ENCODE results near the gene CDK5. TPM values are rescaled to one million over a fixed set of nuclear protein-coding genes. Genes with fewer than 3 reads are reported as not detected.
A peak's percentile ranks its signal among the peaks of the same experiment; 100 is the strongest.
"Not testable (repeated sequence)": the region's sequence is repeated elsewhere in the genome, so short reads cannot be mapped to it uniquely, and the experiment has no call there.

The CDK5 gene
- total RNA-seq, 1 donor = 17.0 TPM

DNA sequence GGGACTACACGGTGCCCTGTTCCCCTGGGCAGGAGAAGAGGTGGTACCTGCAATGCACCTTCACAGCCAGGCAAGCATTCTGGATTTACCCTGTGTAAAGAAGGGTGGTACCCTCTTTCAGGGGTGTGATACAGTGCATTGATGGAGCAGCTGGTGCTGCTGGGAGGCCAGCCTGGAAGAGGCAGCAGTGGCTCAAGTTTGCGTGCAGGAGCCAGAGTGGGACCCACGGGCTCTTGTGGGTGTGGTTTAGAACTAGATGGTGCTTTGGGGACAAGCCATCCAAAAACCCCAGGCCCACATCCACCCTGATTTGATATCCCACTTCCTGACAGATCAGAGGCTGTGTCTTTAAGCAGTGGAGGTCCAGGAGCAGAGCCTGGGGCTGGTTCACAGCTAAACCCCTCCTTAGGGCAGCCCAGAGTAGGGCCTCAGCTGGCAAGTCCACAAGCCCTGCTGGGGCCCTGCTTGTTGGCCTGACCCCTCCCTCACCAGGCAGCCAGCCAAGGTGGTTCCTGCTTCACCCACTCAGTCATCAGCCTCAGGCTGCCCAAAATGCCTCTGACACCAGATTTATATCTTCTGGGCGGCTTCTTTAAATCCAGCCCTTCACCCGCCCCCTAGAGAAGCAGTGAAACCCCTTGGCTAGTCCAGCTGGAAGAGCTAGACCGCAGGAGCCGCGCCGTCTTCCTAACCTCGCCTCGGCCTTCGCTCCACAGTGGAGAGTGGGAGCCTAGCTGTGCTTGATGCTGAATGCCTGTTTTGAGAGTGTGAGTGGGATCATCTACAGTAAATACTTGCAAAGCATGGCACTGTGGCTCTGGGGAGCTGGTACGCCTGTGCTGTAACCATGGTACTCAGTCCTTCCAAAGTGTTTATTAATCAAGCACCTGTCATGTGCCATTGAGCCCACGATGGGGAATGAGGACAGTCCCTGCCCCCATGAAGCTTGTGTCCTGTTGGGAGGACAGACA, 10.8 kb downstream of the CDK5 start:
- no peak overlapping the region for H3K4me2 ChIP-seq (ENCODE audit: insufficient read depth, low read length)

DNA sequence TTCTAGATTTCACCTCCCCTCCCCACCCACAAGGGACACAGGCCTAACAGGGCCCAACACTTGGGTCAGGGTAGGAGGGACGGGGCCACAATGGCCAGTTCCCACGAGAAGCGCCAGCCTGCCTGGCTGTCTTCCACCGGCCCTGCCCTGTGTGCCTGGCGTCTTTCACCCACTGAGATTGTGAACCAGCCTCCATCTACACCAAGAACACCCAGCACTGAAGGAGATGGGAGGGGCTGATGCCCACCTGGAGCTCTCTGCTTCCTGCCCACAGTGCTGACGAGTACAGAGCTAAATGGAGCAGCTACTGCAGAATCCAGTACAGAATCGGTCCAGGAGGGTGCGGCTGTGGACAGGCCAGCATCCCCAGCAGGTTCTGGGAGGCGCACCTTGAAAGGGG, 11.7 kb downstream of the CDK5 start:
- H3K79me2 ChIP-seq (ENCODE audit: insufficient read depth, low read length) = no peaks in the 10 kb centered on the region
- H3K36me3 ChIP-seq (ENCODE audit: insufficient read depth, low read length) = no peaks in the 10 kb centered on the region
- no peak overlapping the region for H3K27ac ChIP-seq (ENCODE audit: low read depth, low read length)
- peaks cover 6% of the 10 kb centered on the region for H4K20me1 ChIP-seq (ENCODE audit: insufficient read depth, low read length)
- no peaks in the 10 kb centered on the region for H3K9me3 ChIP-seq (ENCODE audit: low read depth, low read length)
- peaks cover 12% of the 10 kb centered on the region for H3K4me1 ChIP-seq (ENCODE audit: insufficient read depth, low read length)
- no peak overlapping the region for H3K4me2 ChIP-seq (ENCODE audit: insufficient read depth, low read length)
- H3K4me3 ChIP-seq (ENCODE audit: insufficient read depth, low read length) = no peak overlapping the region
- DNase-seq (ENCODE audit: insufficient read length, low spot score, missing footprints) = no peak
- TF ChIP-seq, protein P1, sequence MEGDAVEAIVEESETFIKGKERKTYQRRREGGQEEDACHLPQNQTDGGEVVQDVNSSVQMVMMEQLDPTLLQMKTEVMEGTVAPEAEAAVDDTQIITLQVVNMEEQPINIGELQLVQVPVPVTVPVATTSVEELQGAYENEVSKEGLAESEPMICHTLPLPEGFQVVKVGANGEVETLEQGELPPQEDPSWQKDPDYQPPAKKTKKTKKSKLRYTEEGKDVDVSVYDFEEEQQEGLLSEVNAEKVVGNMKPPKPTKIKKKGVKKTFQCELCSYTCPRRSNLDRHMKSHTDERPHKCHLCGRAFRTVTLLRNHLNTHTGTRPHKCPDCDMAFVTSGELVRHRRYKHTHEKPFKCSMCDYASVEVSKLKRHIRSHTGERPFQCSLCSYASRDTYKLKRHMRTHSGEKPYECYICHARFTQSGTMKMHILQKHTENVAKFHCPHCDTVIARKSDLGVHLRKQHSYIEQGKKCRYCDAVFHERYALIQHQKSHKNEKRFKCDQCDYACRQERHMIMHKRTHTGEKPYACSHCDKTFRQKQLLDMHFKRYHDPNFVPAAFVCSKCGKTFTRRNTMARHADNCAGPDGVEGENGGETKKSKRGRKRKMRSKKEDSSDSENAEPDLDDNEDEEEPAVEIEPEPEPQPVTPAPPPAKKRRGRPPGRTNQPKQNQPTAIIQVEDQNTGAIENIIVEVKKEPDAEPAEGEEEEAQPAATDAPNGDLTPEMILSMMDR (IDR thresholded peaks at IDR 0.05; ENCODE audit: extremely low read depth, low read depth, low read length) = no peak
- H2AFZ ChIP-seq (ENCODE audit: low read length) = no peak overlapping the region
- H3K27me3 ChIP-seq (ENCODE audit: insufficient read depth, low read length) = no peaks in the 10 kb centered on the region

More for the DNA sequence above, 10.8 kb downstream of the CDK5 start:
- H3K36me3 ChIP-seq (ENCODE audit: insufficient read depth, low read length) = no peaks in the 10 kb centered on the region
- no peaks in the 10 kb centered on the region for H3K79me2 ChIP-seq (ENCODE audit: insufficient read depth, low read length)
- no peak overlapping the region for H2AFZ ChIP-seq (ENCODE audit: low read length)
- H3K27ac ChIP-seq (ENCODE audit: low read depth, low read length) = no peak overlapping the region
- TF ChIP-seq, protein P1 (IDR thresholded peaks at IDR 0.05; ENCODE audit: extremely low read depth, low read depth, low read length) = no peak
- H3K4me1 ChIP-seq (ENCODE audit: insufficient read depth, low read length) = peaks cover 12% of the 10 kb centered on the region
- DNase-seq (ENCODE audit: insufficient read length, low spot score, missing footprints) = peak; percentile 97
- H3K27me3 ChIP-seq (ENCODE audit: insufficient read depth, low read length) = no peaks in the 10 kb centered on the region
- H4K20me1 ChIP-seq (ENCODE audit: insufficient read depth, low read length) = peaks cover 6% of the 10 kb centered on the region
- H3K4me3 ChIP-seq (ENCODE audit: insufficient read depth, low read length) = no peak overlapping the region
- H3K9me3 ChIP-seq (ENCODE audit: low read depth, low read length) = no peaks in the 10 kb centered on the region

DNA sequence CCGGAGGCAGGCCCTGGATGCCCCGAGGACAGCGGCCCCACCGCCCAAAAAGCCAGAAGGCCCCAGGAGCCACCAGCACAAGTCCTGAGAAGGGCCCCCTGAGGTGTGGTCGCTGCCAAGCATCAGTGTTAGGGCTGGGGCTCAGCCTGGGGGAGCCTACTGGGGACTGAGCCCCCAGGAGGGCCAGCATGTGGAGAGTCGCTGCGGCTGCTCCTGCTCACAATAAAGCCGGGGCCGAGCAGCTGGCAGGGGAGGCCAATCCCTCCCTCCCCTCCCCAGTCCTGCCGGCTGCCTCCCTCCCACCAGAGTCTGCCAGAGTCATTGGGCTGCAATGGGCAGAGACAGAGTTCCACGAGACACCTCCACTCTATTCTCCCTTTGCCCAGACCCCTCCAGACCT, 12.4 kb downstream of the CDK5 start:
- TF ChIP-seq, protein P1 (IDR thresholded peaks at IDR 0.05; ENCODE audit: extremely low read depth, low read depth, low read length) = no peak
- Histone ChIP-seq H3K4me1 (ENCODE audit: insufficient read depth, low read length) (peaks cover 12% of the 10 kb centered on the region), H3K79me2 (ENCODE audit: insufficient read depth, low read length) (no peaks in the 10 kb centered on the region), H3K4me2 (ENCODE audit: insufficient read depth, low read length) (no peak overlapping the region), H2AFZ (ENCODE audit: low read length) (no peak overlapping the region), H3K9me3 (ENCODE audit: low read depth, low read length) (no peaks in the 10 kb centered on the region), H3K27ac (ENCODE audit: low read depth, low read length) (no peak overlapping the region), H4K20me1 (ENCODE audit: insufficient read depth, low read length) (peaks cover 6% of the 10 kb centered on the region), H3K27me3 (ENCODE audit: insufficient read depth, low read length) (no peaks in the 10 kb centered on the region), H3K36me3 (ENCODE audit: insufficient read depth, low read length) (no peaks in the 10 kb centered on the region), H3K4me3 (ENCODE audit: insufficient read depth, low read length) (no peak overlapping the region)
- peak; percentile 78 for DNase-seq (ENCODE audit: insufficient read length, low spot score, missing footprints)

DNA sequence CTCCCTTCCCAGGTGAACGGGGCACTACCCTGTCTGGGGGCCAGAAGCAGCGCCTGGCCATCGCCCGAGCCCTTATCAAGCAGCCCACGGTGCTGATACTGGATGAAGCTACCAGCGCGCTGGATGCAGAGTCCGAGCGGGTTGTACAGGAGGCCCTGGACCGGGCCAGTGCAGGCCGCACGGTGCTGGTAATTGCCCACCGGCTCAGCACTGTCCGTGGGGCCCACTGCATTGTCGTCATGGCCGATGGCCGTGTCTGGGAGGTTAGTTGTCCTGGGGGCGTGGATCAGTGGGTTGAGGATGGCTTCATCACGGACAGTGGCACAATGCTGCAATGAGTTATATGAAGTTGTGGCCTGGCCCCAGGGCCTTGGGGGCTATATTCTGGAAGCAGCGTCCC, 13.7 kb downstream of the CDK5 start:
- H3K9me3 ChIP-seq (ENCODE audit: low read depth, low read length) = no peaks in the 10 kb centered on the region
- peaks cover 6% of the 10 kb centered on the region for H4K20me1 ChIP-seq (ENCODE audit: insufficient read depth, low read length)
- H3K4me3 ChIP-seq (ENCODE audit: insufficient read depth, low read length) = no peak overlapping the region
- DNase-seq (ENCODE audit: insufficient read length, low spot score, missing footprints) = peak; percentile 76
- H3K4me1 ChIP-seq (ENCODE audit: insufficient read depth, low read length) = peaks cover 23% of the 10 kb centered on the region
- H3K36me3 ChIP-seq (ENCODE audit: insufficient read depth, low read length) = no peaks in the 10 kb centered on the region
- no peaks in the 10 kb centered on the region for H3K79me2 ChIP-seq (ENCODE audit: insufficient read depth, low read length)
- no peak overlapping the region for H3K27ac ChIP-seq (ENCODE audit: low read depth, low read length)
- no peak overlapping the region for H3K4me2 ChIP-seq (ENCODE audit: insufficient read depth, low read length)
- no peak overlapping the region for H2AFZ ChIP-seq (ENCODE audit: low read length)
- TF ChIP-seq, protein P1 (IDR thresholded peaks at IDR 0.05; ENCODE audit: extremely low read depth, low read depth, low read length) = no peak
- no peaks in the 10 kb centered on the region for H3K27me3 ChIP-seq (ENCODE audit: insufficient read depth, low read length)

DNA sequence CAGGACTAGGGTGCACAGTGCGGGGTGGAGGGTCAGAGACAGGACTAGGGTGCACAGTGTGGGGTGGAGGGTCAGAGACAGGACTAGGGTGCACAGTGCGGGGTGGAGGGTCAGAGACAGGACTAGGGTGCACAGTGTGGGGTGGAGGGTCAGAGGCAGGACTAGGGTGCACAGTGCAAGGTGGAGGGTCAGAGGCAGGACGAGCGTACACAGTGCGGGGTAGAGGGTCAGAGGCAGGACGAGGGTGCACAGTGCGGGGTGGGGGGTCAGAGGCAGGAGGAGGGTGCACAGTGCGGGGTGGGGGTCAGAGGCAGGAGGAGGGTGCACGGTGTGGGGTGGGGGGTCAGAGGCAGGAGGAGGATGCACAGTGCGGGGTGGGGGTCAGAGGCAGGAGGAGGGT, 14.2 kb downstream of the CDK5 start:
- not testable (repeated sequence) for H3K36me3 ChIP-seq (ENCODE audit: insufficient read depth, low read length); H3K27me3 ChIP-seq (ENCODE audit: insufficient read depth, low read length); H4K20me1 ChIP-seq (ENCODE audit: insufficient read depth, low read length); H2AFZ ChIP-seq (ENCODE audit: low read length); DNase-seq (ENCODE audit: insufficient read length, low spot score, missing footprints); H3K79me2 ChIP-seq (ENCODE audit: insufficient read depth, low read length); H3K27ac ChIP-seq (ENCODE audit: low read depth, low read length); H3K4me3 ChIP-seq (ENCODE audit: insufficient read depth, low read length); H3K4me2 ChIP-seq (ENCODE audit: insufficient read depth, low read length); H3K9me3 ChIP-seq (ENCODE audit: low read depth, low read length)
- peaks cover 28% of the 10 kb centered on the region for H3K4me1 ChIP-seq (ENCODE audit: insufficient read depth, low read length)
